Endodermal cell (in vitro differentiated cells): ENCODE measurements around the gene IGSF9B. TPM values are rescaled to one million over a fixed set of nuclear protein-coding genes. Genes with fewer than 3 reads are reported as not detected.

Source experiments
- DNase-seq: peaks from one replicate; pipeline ENCODE4 v3.0.0-alpha.2; 2017
- H3K27ac ChIP-seq: 2 replicates; pipeline ENCODE4 v1.5.1; 2013; ENCODE audit warnings: mild to moderate bottlenecking, low read depth, low read length, moderate library complexity
- H3K27me3 ChIP-seq: 2 replicates; pipeline ENCODE4 v1.6.1; 2013; ENCODE audit warnings: mild to moderate bottlenecking, low read length, moderate library complexity; ENCODE audit not compliant: insufficient read depth, control insufficient read depth, poor library complexity, severe bottlenecking
- H3K36me3 ChIP-seq: 2 replicates; pipeline ENCODE4 v1.7.0; 2013; ENCODE audit warnings: mild to moderate bottlenecking, low read length, moderate library complexity; ENCODE audit not compliant: control insufficient read depth, insufficient read depth
- H3K4me1 ChIP-seq: one replicate; pipeline ENCODE4 v1.7.0; 2013; ENCODE audit warnings: low read length; ENCODE audit not compliant: control insufficient read depth, insufficient read depth
- H3K4me3 ChIP-seq: 2 replicates; pipeline ENCODE4 v1.5.1; 2013; ENCODE audit warnings: mild to moderate bottlenecking, low read length, moderate library complexity
- H3K9ac ChIP-seq: 2 replicates; pipeline ENCODE4 v1.6.1; 2013; ENCODE audit warnings: mild to moderate bottlenecking, low read length, moderate library complexity; ENCODE audit not compliant: poor library complexity, severe bottlenecking; ENCODE audit errors: extremely low read depth
- H3K9me3 ChIP-seq: 2 replicates; pipeline ENCODE4 v1.6.1; 2013; ENCODE audit warnings: mild to moderate bottlenecking, low read length, moderate library complexity; ENCODE audit not compliant: control insufficient read depth
- H3K27ac Mint-ChIP-seq: 2 replicates; pipeline ENCODE4 v1.8.0; 2020; ENCODE audit warnings: mixed read lengths
- H3K27me3 Mint-ChIP-seq: 2 replicates; pipeline ENCODE4 v1.8.0; 2021; ENCODE audit warnings: mild to moderate bottlenecking, mixed read lengths; ENCODE audit not compliant: insufficient read depth
- H3K36me3 Mint-ChIP-seq: 2 replicates; pipeline ENCODE4 v1.8.0; 2020; ENCODE audit warnings: low read depth, mixed read lengths
- H3K4me1 Mint-ChIP-seq: 2 replicates; pipeline ENCODE4 v1.8.0; 2020; ENCODE audit warnings: mixed read lengths
- H3K4me3 Mint-ChIP-seq: 2 replicates; pipeline ENCODE4 v1.8.0; 2020; ENCODE audit warnings: mild to moderate bottlenecking, moderate library complexity, mixed read lengths
- H3K9me3 Mint-ChIP-seq: 2 replicates; pipeline ENCODE4 v1.8.0; 2020; ENCODE audit warnings: mild to moderate bottlenecking, mixed read lengths
- CTCF ChIP-seq: fragments of 200-600 bp; sonication (generic); conservative IDR thresholded peaks from 2 replicates; pipeline ENCODE4 v1.5.0; 2021; ENCODE audit warnings: antibody characterized with exemption, mild to moderate bottlenecking
- WGBS, 2 experiments: methylation state at CpG; one replicate each; pipeline versions ENCODE4 v1.1.5 to v1.1.7; 2013; ENCODE audit warnings: missing lambda C conversion rate in 2 of 2, mixed read lengths in 1 of 2; ENCODE audit not compliant: insufficient coverage in 1 of 2, insufficient read length in 1 of 2; 5-methylcytosine and 5-hydroxymethylcytosine counted together
- total RNA-seq, 2 donors: library from RNA; stranded (reverse); fragmentation: NEBNext Ultra II Directional in 1 of 2; extraction: Animal tissue kit (Norgen Biotek cat#: 25700) in 1 of 2; gene quantifications; 2 replicates in 1 of 2; 3 replicates in 1 of 2; pipeline ENCODE4 v1.2.1, GENCODE V29; 2021

IGSF9B gene
- total RNA-seq, 2 donors from 2014 or later = 14.1 to 23.0 TPM

DNA sequence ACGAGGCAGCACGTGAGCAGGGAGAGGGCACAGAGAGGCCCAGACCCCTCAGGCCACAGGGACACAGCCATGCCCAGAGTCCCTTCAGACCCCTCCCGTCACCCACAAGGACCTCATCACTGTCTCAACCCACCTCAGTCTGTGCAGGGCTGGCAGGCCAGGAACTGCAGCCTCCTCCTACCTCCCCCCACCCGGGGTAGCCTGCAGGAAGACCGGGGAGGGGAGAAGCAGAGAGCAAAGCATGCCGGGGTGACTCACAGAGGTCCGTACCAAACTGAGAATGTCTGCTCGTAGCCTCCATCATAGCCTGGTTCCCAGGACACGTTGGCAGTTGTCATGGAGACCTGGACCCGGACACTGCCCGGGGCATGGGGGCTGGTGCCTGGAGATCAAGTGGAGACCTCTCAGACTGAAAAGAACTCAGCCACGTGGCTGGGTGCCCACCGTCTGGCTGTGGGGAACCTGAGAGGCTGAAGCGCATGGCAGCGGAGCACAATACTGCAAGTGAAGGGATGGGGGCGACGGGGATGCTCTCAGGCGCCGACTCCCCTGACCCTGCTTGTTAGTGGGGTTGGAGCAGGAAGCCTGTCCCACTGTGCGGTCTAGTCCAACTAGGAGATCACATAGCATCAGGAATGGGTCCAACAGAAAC, 27.2 kb downstream of the IGSF9B start:
- Histone ChIP-seq H3K4me3 (no peak overlapping the region), H3K4me1 (no peaks in the 10 kb centered on the region), H3K9ac (no peak overlapping the region), H3K27me3 (no peaks in the 10 kb centered on the region), H3K27ac (no peak overlapping the region), H3K36me3 (no peaks in the 10 kb centered on the region), H3K9me3 (no peaks in the 10 kb centered on the region)
- no peak for TF ChIP-seq CTCF
- Mint-ChIP-seq H3K36me3 (peaks cover 15% of the 10 kb centered on the region), H3K27ac (no peak overlapping the region), H3K27me3 (no peaks in the 10 kb centered on the region), H3K4me3 (no peak overlapping the region), H3K9me3 (no peaks in the 10 kb centered on the region), H3K4me1 (peaks cover 3% of the 10 kb centered on the region)
- whole genome bisulfite sequencing, 2 experiments = 85 to 93% methylated on average over 8 to 20 of the region's 20 CpGs
- DNase-seq = no peak

DNA sequence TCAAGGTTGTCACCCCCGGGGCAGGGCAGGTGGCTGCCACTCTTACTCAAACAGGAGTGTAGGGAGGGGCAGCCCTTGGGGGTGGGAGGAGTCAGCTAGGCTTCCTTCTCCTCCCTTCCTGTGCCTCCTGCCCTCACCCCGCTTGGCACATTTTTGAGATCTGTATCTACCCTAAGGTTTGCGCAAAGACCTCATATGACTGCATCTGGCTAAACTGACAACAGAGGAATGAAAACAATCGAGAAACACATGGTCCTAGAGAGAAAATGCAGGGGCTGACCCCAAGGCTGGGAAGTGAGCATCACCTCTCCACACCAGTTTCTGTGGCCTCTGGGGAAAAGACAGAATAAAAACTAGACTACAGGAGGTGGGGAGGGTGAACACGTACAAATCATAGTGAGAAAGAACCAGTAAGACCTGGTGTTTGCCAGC, 28.1 kb downstream of the IGSF9B start:
- H3K9me3 ChIP-seq = no peaks in the 10 kb centered on the region
- WGBS, 2 experiments = 91 to 100% methylated on average over 4 to 5 of the region's 5 CpGs
- H3K4me3 ChIP-seq = no peak overlapping the region
- no peak for TF ChIP-seq CTCF
- no peaks in the 10 kb centered on the region for H3K36me3 ChIP-seq
- no peaks in the 10 kb centered on the region for H3K9me3 Mint-ChIP-seq
- peaks cover 3% of the 10 kb centered on the region for H3K4me1 Mint-ChIP-seq
- no peak overlapping the region for H3K4me3 Mint-ChIP-seq
- peak; percentile 63 for DNase-seq
- H3K27ac ChIP-seq = no peak overlapping the region
- peaks cover 11% of the 10 kb centered on the region for H3K36me3 Mint-ChIP-seq
- H3K9ac ChIP-seq = no peak overlapping the region
- peak overlapping the region; percentile 55 for H3K27ac Mint-ChIP-seq
- no peaks in the 10 kb centered on the region for H3K27me3 Mint-ChIP-seq
- H3K4me1 ChIP-seq = no peaks in the 10 kb centered on the region
- no peaks in the 10 kb centered on the region for H3K27me3 ChIP-seq

DNA sequence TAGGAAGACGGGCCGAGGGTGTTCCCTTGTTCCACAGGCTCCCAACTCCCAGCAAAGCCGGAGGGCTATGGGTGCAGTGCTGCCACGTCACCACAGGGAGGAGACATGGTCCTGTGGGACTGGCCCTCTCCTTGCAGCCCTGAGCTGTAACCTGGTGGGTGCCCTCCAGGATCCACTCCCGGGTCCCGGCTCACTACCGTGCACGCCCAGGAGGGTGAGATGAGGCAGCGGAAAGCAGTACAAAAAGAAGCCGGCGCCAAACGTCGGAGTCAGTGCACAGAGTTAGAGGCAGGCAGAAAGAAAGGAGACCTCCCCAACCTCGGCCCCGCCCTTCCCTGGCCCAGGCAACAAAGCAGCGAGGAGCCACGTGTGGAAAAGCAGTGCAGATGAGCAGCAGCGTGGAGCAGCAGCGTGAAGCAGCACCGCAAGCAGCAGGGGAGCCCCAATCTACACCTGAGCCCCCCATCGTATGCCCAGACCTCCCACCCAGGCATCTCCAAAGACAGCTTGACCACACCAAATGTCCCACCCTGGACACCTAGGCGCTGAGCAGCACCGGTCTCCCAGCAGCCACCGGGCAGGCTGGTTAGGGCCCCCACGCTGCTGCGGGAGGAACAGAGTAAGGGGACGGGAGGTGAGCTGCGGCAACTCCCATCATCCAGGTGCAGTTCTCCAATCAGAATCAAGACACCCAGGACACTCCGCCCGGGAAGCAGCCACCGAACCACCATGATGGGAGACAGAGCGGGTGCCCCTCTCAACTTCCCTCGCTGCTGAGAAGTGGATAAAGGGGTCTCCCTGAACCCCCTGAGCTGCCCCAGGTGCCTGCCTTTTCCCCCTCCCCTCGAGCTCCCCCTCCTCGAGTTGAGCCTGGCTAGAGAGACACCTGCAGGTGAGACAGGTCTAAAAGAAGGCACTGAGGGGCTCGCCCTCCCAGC, 28.8 kb downstream of the IGSF9B start:
- Mint-ChIP-seq H3K27me3 (no peaks in the 10 kb centered on the region), H3K36me3 (peaks cover 14% of the 10 kb centered on the region), H3K4me3 (peak overlapping the region; percentile 10), H3K27ac (peak overlapping the region; percentile 76), H3K4me1 (peaks cover 3% of the 10 kb centered on the region), H3K9me3 (no peaks in the 10 kb centered on the region)
- no peaks in the 10 kb centered on the region for H3K27me3 ChIP-seq
- H3K4me1 ChIP-seq = no peaks in the 10 kb centered on the region
- peak; percentile 95 for DNase-seq
- no peaks in the 10 kb centered on the region for H3K9me3 ChIP-seq
- no peaks in the 10 kb centered on the region for H3K36me3 ChIP-seq
- WGBS, 2 experiments = 63 to 70% methylated on average over 16 to 36 of the region's 36 CpGs
- no peak overlapping the region for H3K9ac ChIP-seq
- no peak overlapping the region for H3K27ac ChIP-seq
- peak; percentile 90 for TF ChIP-seq CTCF
- no peak overlapping the region for H3K4me3 ChIP-seq
